HG02840 (cell line): ENCODE measurements around the gene MAGEA6.
"Not testable (repeated sequence)": the region's sequence is repeated elsewhere in the genome, so short reads cannot be mapped to it uniquely, and the experiment has no call there.

Source experiments
- ATAC-seq: cut with Tn5 transposase; IDR thresholded peaks from one replicate; pipeline ENCODE4 v1.9.1; 2021; ENCODE audit warnings: mild to moderate bottlenecking, moderate library complexity, moderate number of reproducible peaks; ENCODE audit not compliant: unreplicated experiment, low FRiP score

The MAGEA6 gene

DNA sequence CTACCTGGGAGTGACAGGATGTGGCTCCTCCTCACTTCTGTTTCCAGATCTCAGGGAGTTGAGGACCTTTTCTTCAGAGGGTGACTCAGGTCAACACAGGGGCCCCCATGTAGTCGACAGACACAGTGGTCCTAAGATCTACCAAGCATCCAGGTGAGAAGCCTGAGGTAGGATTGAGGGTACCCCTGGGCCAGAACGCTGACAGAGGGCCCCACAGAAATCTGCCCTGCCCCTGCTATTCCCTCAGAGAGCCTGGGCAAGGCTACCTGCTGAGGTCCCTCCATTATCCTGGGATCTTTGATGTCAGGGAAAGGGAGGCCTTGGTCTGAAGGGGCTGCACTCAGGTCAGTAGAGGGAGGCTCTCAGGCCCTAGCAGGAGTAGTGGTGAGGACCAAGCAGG, 34.4 kb downstream of the MAGEA6 start:
- ATAC-seq = no peak

GRCh38 chrX:152734143-152734858, 35.2 kb downstream of the MAGEA6 start:
- ATAC-seq = not testable (repeated sequence)

GRCh38 chrX:152733261-152733975, 36.1 kb downstream of the MAGEA6 start, which contains the start of the genes CSAG1 and MAGEA12:
Gene CSAG1 (minus strand): TSS chrX:152733721. CDS start chrX:152732460, 1,261 bp downstream.
Gene MAGEA12 (plus strand): TSS chrX:152733757. CDS start chrX:152736162, 2,405 bp downstream.
- ATAC-seq = no peak

- ATAC-seq = no peak
These were observed 44.1 kb downstream of the MAGEA6 start for GRCh38 chrX:152725409-152725808.
